Aorta (tissue), 5 donors: Measurements from ENCODE around the gene PHF21B. TPM values are rescaled to one million over a fixed set of nuclear protein-coding genes. Genes with fewer than 3 reads are reported as not detected.

Experiments used
- ATAC-seq: fragments of 200-7000 bp; cut with Tn5 transposase; one replicate; pipeline ENCODE4 v1.9.1; 2022; ENCODE audit warnings: moderate library complexity; ENCODE audit not compliant: low FRiP score
- DNase-seq, 2 donors: peaks; one replicate each; pipeline ENCODE4 v3.0.0-alpha.2; 2020
- H3K27ac ChIP-seq, 2 donors: one replicate each; pipeline ENCODE4 v1.5.1; 2013; ENCODE audit warnings: low read length in 2 of 2, mild to moderate bottlenecking in 2 of 2, moderate library complexity in 2 of 2, control low read depth in 1 of 2, inconsistent platforms in 1 of 2, low read depth in 1 of 2
- H3K27me3 ChIP-seq, 2 donors: one replicate each; pipeline ENCODE4 v1.6.1; 2013; ENCODE audit warnings: control low read depth in 1 of 2, low read length in 1 of 2, mild to moderate bottlenecking in 1 of 2, moderate library complexity in 1 of 2; ENCODE audit not compliant: insufficient read depth in 2 of 2, control insufficient read depth in 1 of 2
- H3K36me3 ChIP-seq, 2 donors: one replicate each; pipeline ENCODE4 v1.6.1; 2013; ENCODE audit warnings: control low read depth in 1 of 2, low read length in 1 of 2, mild to moderate bottlenecking in 1 of 2; ENCODE audit not compliant: insufficient read depth in 2 of 2, control insufficient read depth in 1 of 2
- H3K4me1 ChIP-seq, 2 donors: one replicate each; pipeline ENCODE4 v1.6.1; 2013; ENCODE audit warnings: low read length in 2 of 2, control low read depth in 1 of 2, mild to moderate bottlenecking in 1 of 2, moderate library complexity in 1 of 2; ENCODE audit not compliant: insufficient read depth in 2 of 2, control insufficient read depth in 1 of 2
- H3K4me3 ChIP-seq, 2 donors: one replicate each; pipeline ENCODE4 v1.5.1; 2013; ENCODE audit warnings: low read length in 2 of 2, control low read depth in 1 of 2, mild to moderate bottlenecking in 1 of 2
- H3K9me3 ChIP-seq: one replicate; pipeline ENCODE4 v1.6.1; 2013; ENCODE audit warnings: mild to moderate bottlenecking, low read length; ENCODE audit not compliant: control insufficient read depth
- WGBS, 2 donors: extraction: QIAGEN DNeasy Blood & Tissue Kit; methylation state at CpG; one replicate each; pipeline ENCODE4 v1.1.7; 2013; 5-methylcytosine and 5-hydroxymethylcytosine counted together
- intact Hi-C, 2 donors: fragments of 100-400 bp; cut with DNase I; formaldehyde crosslinking; loops; one replicate each; pipeline versions ENCODE4 v1.14.2 to v1.15.0; 2022
- polyA plus RNA-seq, 2 donors: library from polyadenylated mRNA; stranded (reverse); fragments of 200-250 nt; gene quantifications; one replicate each; pipeline ENCODE4 v1.2.3, GENCODE V29; 2013
- total RNA-seq, 2 donors: library from RNA; stranded (reverse); fragmentation: NEBNext Ultra II Directional; extraction: Animal tissue kit (Norgen Biotek cat#: 25700); gene quantifications; one replicate each; pipeline ENCODE4 v1.2.1, GENCODE V29; 2021
- donor health status: healthy with polysubstance abuse.
- donor health status: Bipolar disorder and iron deficiency.
- donor health status: DM: no; HTN: no; CAD: no.
- donor health status: DM: no; HTN: no; CAD: no.
- donor health status: DM: yes; HTN: yes; CAD: no.

PHF21B gene
- total and polyA plus RNA-seq, 4 donors, result 0.75 to 1.8 TPM; not detected in 2

GRCh38 chr22:45008186-45008681 is 1.6 kb downstream of the PHF21B start:
- H3K9me3 ChIP-seq, result no peaks in the 10 kb centered on the region
- no peaks in the 10 kb centered on the region for H3K4me1 ChIP-seq
- peak overlapping the region; percentile 3 to 59 for H3K4me3 ChIP-seq
- DNase-seq, result no peak
- intact Hi-C loops, result no loop called here
- no peaks in the 10 kb centered on the region for H3K27me3 ChIP-seq
- no peak for ATAC-seq
- 1% methylated on average over 43 to 46 of the region's 46 CpGs for WGBS, 2 donors
- H3K27ac ChIP-seq, result no peak overlapping the region
- H3K36me3 ChIP-seq, result no peaks in the 10 kb centered on the region

GRCh38 chr22:45007391-45008185 is 2.2 kb downstream of the PHF21B start:
- peak overlapping the region; percentile 3 to 59 for H3K4me3 ChIP-seq
- H3K4me1 ChIP-seq, result no peaks in the 10 kb centered on the region
- ATAC-seq (peak; percentile 56), DNase-seq (no peak)
- H3K36me3 ChIP-seq, result no peaks in the 10 kb centered on the region
- intact Hi-C loops, result no loop called here
- no peaks in the 10 kb centered on the region for H3K9me3 ChIP-seq
- H3K27ac ChIP-seq, result no peak overlapping the region
- 1 to 2% methylated on average over 50 to 90 of the region's 90 CpGs for WGBS, 2 donors
- H3K27me3 ChIP-seq, result no peaks in the 10 kb centered on the region

- Histone ChIP-seq H3K27me3 (no peaks in the 10 kb centered on the region), H3K27ac (no peak overlapping the region), H3K9me3 (no peaks in the 10 kb centered on the region), H3K4me3 (peak overlapping the region; percentile 3 to 59), H3K4me1 (no peaks in the 10 kb centered on the region), H3K36me3 (no peaks in the 10 kb centered on the region)
- 0 to 1% methylated on average over 44 of the region's 44 CpGs for WGBS, 2 donors
- intact Hi-C loops, result no loop called here
- peak; percentile 23 for ATAC-seq
- DNase-seq, result no peak
These were observed 2.8 kb downstream of the PHF21B start for GRCh38 chr22:45006964-45007390.

GRCh38 chr22:45006111-45006963 is 3.5 kb downstream of the PHF21B start:
- Histone ChIP-seq H3K4me1 (no peaks in the 10 kb centered on the region), H3K27me3 (no peaks in the 10 kb centered on the region), H3K9me3 (no peaks in the 10 kb centered on the region), H3K36me3 (no peaks in the 10 kb centered on the region), H3K4me3 (peak overlapping the region in 1 of 2 donors; percentile 59), H3K27ac (no peak overlapping the region)
- DNase-seq, result no peak
- ATAC-seq, result no peak
- 3 to 4% methylated on average over 21 of the region's 21 CpGs for WGBS, 2 donors
- intact Hi-C loops, result no loop called here

GRCh38 chr22:45001653-45002052 is 8.2 kb downstream of the PHF21B start:
- 92 to 95% methylated on average over 15 of the region's 15 CpGs for WGBS, 2 donors
- H3K4me3 ChIP-seq, result no peak overlapping the region
- DNase-seq (no peak), ATAC-seq (no peak)
- no peaks in the 10 kb centered on the region for H3K27me3 ChIP-seq
- H3K36me3 ChIP-seq, result no peaks in the 10 kb centered on the region
- no peaks in the 10 kb centered on the region for H3K4me1 ChIP-seq
- no peaks in the 10 kb centered on the region for H3K9me3 ChIP-seq
- intact Hi-C loops, result no loop called here
- no peak overlapping the region for H3K27ac ChIP-seq

DNA sequence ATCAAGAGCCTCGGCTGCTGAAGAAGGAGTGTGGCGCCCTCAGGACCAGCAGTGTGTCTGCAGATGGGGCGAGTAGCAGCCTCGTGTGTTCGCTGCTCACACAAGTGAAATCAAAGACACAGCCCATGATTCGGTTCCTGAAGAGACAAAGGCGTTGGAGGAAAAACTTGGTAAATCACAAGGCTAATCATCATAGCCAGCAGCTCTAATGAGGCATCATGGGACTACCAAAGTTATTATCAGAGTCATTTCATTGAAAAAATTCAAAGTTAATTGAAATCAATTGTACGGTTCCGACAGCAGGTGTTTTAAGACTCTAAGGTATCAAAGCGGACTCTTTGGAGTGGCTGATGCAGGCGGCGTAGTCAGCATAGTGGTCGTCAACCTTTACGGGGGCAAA is 9.5 kb downstream of the PHF21B start:
- no peak overlapping the region for H3K27ac ChIP-seq
- H3K9me3 ChIP-seq, result no peaks in the 10 kb centered on the region
- ATAC-seq (no peak), DNase-seq (no peak)
- no peaks in the 10 kb centered on the region for H3K36me3 ChIP-seq
- intact Hi-C loops, result no loop called here
- no peak overlapping the region for H3K4me3 ChIP-seq
- H3K4me1 ChIP-seq, result no peaks in the 10 kb centered on the region
- 91 to 92% methylated on average over 14 of the region's 14 CpGs for WGBS, 2 donors
- no peaks in the 10 kb centered on the region for H3K27me3 ChIP-seq

GRCh38 chr22:44999687-45000086 is 10.1 kb downstream of the PHF21B start:
- Histone ChIP-seq H3K36me3 (no peaks in the 10 kb centered on the region), H3K27ac (no peak overlapping the region), H3K9me3 (no peaks in the 10 kb centered on the region), H3K4me1 (no peaks in the 10 kb centered on the region), H3K4me3 (no peak overlapping the region), H3K27me3 (no peaks in the 10 kb centered on the region)
- intact Hi-C loops, result no loop called here
- ATAC-seq, result no peak
- DNase-seq, result no peak
- 83 to 85% methylated on average over 13 of the region's 13 CpGs for whole genome bisulfite sequencing, 2 donors

GRCh38 chr22:44999231-44999630 is 10.6 kb downstream of the PHF21B start:
- no peak overlapping the region for H3K4me3 ChIP-seq
- DNase-seq (no peak), ATAC-seq (no peak)
- H3K27me3 ChIP-seq, result no peaks in the 10 kb centered on the region
- H3K9me3 ChIP-seq, result no peaks in the 10 kb centered on the region
- no peaks in the 10 kb centered on the region for H3K4me1 ChIP-seq
- WGBS, 2 donors, result 80 to 84% methylated on average over 15 of the region's 15 CpGs
- intact Hi-C loops, result no loop called here
- H3K27ac ChIP-seq, result no peak overlapping the region
- no peaks in the 10 kb centered on the region for H3K36me3 ChIP-seq
